Ovary (tissue), 9 donors: ENCODE results near the gene OBSCN. TPM values are rescaled to one million over a fixed set of nuclear protein-coding genes. Genes with fewer than 3 reads are reported as not detected.

Source experiments
- DNase-seq, 5 donors: peaks; one replicate each; pipeline ENCODE4 v3.0.0-alpha.2; 2019 to 2020
- H3K27ac ChIP-seq, 2 donors: fragments of 200-600 bp; one replicate each; pipeline versions ENCODE4 v1.5.1 to v1.8.0; 2019 to 2022
- H3K27me3 ChIP-seq: fragments of 200-600 bp; one replicate; pipeline ENCODE4 v1.8.0; 2022
- H3K36me3 ChIP-seq: fragments of 200-600 bp; sonication (generic); one replicate; pipeline ENCODE4 v1.5.1; 2019
- H3K4me1 ChIP-seq: one replicate; pipeline ENCODE4 v1.8.1; 2013; ENCODE audit warnings: mild to moderate bottlenecking, moderate library complexity; ENCODE audit not compliant: insufficient read depth
- H3K4me3 ChIP-seq: fragments of 200-600 bp; sonication (generic); one replicate; pipeline ENCODE4 v1.5.1; 2017
- H3K9me3 ChIP-seq, 2 donors: fragments of 200-600 bp in 1 of 2; sonication (generic) in 1 of 2; one replicate each; pipeline versions ENCODE4 v1.5.1 to v1.8.1; 2013 to 2019; ENCODE audit warnings: mild to moderate bottlenecking in 1 of 2, moderate library complexity in 1 of 2
- EP300 ChIP-seq: sonication (generic); formaldehyde crosslinking; IDR thresholded peaks from one replicate; pipeline ENCODE4 v1.6.1; 2017; ENCODE audit warnings: antibody characterized with exemption
- POLR2A ChIP-seq: fragments of 450-650 bp; IDR thresholded peaks from one replicate; pipeline ENCODE4 v1.6.1; 2017; ENCODE audit warnings: antibody characterized with exemption, mild to moderate bottlenecking, moderate library complexity
- WGBS, 3 donors: extraction: QIAGEN DNeasy Blood & Tissue Kit in 1 of 3; methylation state at CpG; one replicate each; pipeline versions ENCODE4 v1.1.5 to v1.1.7; 2013 to 2017; 5-methylcytosine and 5-hydroxymethylcytosine counted together
- intact Hi-C, 4 donors: fragments of 100-400 bp; cut with DNase I; formaldehyde crosslinking; loops; one replicate each; pipeline versions ENCODE4 v1.11.0 to v1.15.1; 2022 to 2023
- polyA plus RNA-seq, 2 donors: library from polyadenylated mRNA; stranded (reverse); fragments of 200-250 nt in 1 of 2; fragments of 350-450 nt in 1 of 2; fragmentation: Illumina TruSeq in 1 of 2; extraction: RNeasy Lipid Tissue Mini Kit (QIAGEN cat#74804) in 1 of 2; gene quantifications; one replicate each; pipeline ENCODE4 v1.2.3, GENCODE V29; 2013 to 2014
- total RNA-seq, 7 donors: library from RNA; depleted of rRNA in 2 of 7; stranded (reverse); fragments of >200 nt in 2 of 7; fragmentation: NEBNext Ultra II Directional in 3 of 7; extraction: Animal tissue kit (Norgen Biotek cat#: 25700) in 3 of 7; gene quantifications; one replicate each; pipeline versions ENCODE4 v1.1.0 to v1.2.4, GENCODE V29; 2016 to 2023
- TF ChIP-seq, protein P1 (sequence below), 3 donors: fragments of 450-650 bp in 2 of 3; fragments of 200-600 bp in 1 of 3; IDR thresholded peaks; one replicate each; pipeline versions ENCODE4 v1.5.1 to v1.8.0; 2016 to 2022; ENCODE audit warnings: antibody characterized with exemption in 3 of 3, mild to moderate bottlenecking in 1 of 3
- donor health status: DM: no; HTN: no; CAD: no; lungs with moderate emphysema.
- donor health status: DM: no; HTN: no; CAD: no.
- donor health status: Bipolar disorder and iron deficiency.
- donor health status: DM: yes; HTN: yes; CAD: no.
- donor health status: DM: no; HTN: no; CAD: no.
- donor health status: DM: yes; HTN: yes; CAD: no.

Gene OBSCN
- total and polyA plus RNA-seq, 9 donors = 3.5 to 37.1 (median 29.0) TPM

DNA sequence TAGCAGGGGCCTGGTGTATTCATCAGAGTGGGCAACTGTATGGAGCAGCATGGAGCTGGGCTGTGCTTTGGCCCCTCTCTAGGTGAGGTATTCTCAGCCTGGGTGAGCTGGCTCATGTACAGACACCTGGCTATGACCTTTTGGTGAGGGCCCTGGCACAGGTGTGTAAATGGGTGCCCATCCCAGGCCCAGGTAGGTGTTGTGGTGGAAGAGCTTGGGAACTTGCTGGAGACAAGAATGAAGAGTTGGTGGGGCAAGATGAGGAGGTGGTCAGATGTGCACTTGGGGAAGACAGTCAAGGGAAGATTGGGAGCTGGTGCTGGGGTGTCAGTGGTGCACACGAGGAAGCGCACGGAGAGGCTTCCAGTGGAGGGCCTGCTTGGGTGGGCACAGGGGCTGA is 103.2 kb downstream of the OBSCN start:
- no peaks in the 10 kb centered on the region for H3K4me1 ChIP-seq
- H3K27ac ChIP-seq = no peak overlapping the region
- peaks cover 0 to 7% of the 10 kb centered on the region in 2 donors for H3K9me3 ChIP-seq
- no peak overlapping the region for H3K4me3 ChIP-seq
- no peaks in the 10 kb centered on the region for H3K36me3 ChIP-seq
- TF ChIP-seq, protein P1, sequence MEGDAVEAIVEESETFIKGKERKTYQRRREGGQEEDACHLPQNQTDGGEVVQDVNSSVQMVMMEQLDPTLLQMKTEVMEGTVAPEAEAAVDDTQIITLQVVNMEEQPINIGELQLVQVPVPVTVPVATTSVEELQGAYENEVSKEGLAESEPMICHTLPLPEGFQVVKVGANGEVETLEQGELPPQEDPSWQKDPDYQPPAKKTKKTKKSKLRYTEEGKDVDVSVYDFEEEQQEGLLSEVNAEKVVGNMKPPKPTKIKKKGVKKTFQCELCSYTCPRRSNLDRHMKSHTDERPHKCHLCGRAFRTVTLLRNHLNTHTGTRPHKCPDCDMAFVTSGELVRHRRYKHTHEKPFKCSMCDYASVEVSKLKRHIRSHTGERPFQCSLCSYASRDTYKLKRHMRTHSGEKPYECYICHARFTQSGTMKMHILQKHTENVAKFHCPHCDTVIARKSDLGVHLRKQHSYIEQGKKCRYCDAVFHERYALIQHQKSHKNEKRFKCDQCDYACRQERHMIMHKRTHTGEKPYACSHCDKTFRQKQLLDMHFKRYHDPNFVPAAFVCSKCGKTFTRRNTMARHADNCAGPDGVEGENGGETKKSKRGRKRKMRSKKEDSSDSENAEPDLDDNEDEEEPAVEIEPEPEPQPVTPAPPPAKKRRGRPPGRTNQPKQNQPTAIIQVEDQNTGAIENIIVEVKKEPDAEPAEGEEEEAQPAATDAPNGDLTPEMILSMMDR (IDR thresholded peaks at IDR 0.05) = no peak
- TF ChIP-seq EP300 = no peak
- no peak for TF ChIP-seq POLR2A
- peak in 2 of 5 donors; percentile 2 to 7 for DNase-seq
- WGBS, 3 donors = 98% methylated on average over 3 of the region's 3 CpGs
- intact Hi-C loops = no loop called here
- no peaks in the 10 kb centered on the region for H3K27me3 ChIP-seq

DNA sequence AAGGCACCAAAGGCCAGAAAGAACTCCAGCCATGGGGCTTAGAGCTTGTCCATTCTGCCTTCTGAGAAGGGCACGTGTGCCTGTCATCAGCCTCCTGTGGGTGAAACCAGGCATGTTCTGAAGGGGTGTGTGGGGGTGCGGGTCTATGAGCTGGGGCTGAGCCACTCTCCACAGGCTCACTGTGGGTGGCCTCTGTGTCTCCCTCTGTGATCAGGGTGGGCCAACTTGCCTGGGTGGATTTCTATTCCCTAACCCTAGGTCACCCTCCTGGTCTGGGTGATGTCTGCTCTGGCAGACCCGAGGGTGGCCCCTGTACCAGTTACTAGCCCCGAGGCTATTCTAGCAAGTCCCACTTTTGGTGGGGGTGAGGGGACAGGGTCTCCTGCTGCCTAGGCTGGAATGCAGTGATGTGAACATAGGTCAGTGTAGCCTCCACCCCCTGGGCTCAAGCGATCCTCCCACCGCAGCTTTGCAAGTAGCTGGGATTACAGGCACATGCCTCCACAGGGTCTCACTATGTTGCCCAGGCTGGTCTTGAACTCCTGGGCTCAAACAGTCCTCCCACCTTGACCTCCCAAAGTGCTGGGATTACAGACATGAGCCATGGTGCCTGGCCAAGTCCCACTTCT is 104.4 kb downstream of the OBSCN start:
- DNase-seq = peak in 1 of 5 donors; percentile 4
- H3K9me3 ChIP-seq = peaks cover 0 to 7% of the 10 kb centered on the region in 2 donors
- WGBS, 3 donors = 95 to 98% (median 97%) methylated on average over 6 of the region's 6 CpGs
- no peaks in the 10 kb centered on the region for H3K27me3 ChIP-seq
- H3K4me1 ChIP-seq = no peaks in the 10 kb centered on the region
- H3K36me3 ChIP-seq = no peaks in the 10 kb centered on the region
- H3K27ac ChIP-seq = no peak overlapping the region
- no peak overlapping the region for H3K4me3 ChIP-seq
- TF ChIP-seq EP300 (no peak), POLR2A (no peak)
- TF ChIP-seq, protein P1 (IDR thresholded peaks at IDR 0.05) = no peak
- intact Hi-C loops = no loop called here

DNA sequence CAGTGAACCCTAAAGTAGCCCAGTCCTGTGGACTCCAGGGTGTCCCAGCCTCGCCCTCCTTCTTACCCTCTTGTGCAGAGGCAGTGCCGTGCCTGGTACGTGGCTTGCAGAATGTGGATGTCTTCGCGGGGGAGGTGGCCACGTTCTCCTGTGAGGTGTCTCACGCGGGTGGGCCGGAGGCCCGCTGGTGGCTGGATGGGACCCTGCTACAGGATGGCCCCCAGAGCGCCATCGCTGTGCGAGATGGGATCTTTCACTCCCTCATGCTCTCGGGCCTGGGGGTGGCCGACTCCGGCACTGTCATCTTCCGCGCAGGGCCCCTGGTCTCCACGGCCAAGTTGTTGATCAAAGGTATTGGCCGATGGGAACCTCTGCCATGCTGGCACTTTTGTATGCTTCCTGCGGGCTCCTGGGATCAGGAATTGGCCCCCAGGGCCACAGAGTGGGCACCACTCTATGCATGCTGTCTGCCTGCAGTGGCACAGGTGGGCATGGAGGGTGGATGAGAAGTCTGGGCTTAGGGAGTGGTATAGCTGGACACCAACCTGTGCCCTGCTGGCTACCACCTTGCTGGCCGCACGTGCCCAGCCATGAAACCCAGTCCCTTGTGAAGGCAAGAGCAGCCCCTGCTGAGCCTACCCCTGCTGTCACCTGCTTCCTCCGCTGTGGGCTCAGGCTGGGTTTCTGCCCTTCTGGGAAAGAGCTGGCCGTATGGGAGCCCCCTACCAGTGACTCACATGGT is 105.9 kb downstream of the OBSCN start:
- DNase-seq = peak; percentile 5 to 22 (median 10)
- Histone ChIP-seq H3K36me3 (no peaks in the 10 kb centered on the region), H3K27me3 (no peaks in the 10 kb centered on the region), H3K27ac (no peak overlapping the region), H3K4me1 (no peaks in the 10 kb centered on the region), H3K9me3 (peaks cover 0 to 7% of the 10 kb centered on the region in 2 donors), H3K4me3 (no peak overlapping the region)
- intact Hi-C loops = no loop called here
- TF ChIP-seq, protein P1 (IDR thresholded peaks at IDR 0.05) = no peak
- TF ChIP-seq EP300 (no peak), POLR2A (no peak)
- 92 to 97% (median 97%) methylated on average over 25 of the region's 25 CpGs for WGBS, 3 donors

DNA sequence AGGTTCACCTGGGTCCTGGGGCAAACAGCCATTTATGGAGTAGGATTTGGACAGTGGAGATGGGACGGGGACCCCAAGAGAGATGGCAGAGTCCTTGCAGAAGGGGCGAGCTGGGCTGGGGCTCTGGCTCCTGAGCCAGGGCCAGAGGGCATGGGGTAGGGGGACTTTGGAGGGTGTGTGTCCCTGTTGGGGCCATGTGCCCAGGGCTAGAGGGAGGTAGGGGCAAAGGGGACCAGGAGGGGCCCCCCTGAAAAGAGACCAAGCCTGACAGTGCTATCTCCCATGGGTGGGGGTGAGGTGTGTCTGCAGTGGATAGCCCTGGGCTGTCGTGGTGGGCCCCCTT is 106.4 kb downstream of the OBSCN start:
- Histone ChIP-seq H3K27ac (no peak overlapping the region), H3K4me1 (no peaks in the 10 kb centered on the region), H3K36me3 (no peaks in the 10 kb centered on the region), H3K9me3 (peaks cover 0 to 7% of the 10 kb centered on the region in 2 donors), H3K27me3 (no peaks in the 10 kb centered on the region), H3K4me3 (no peak overlapping the region)
- TF ChIP-seq, protein P1 (IDR thresholded peaks at IDR 0.05) = no peak
- TF ChIP-seq EP300 (no peak), POLR2A (no peak)
- DNase-seq = peak in 3 of 5 donors; percentile 7 to 16 (median 10)
- 74 to 84% (median 77%) methylated on average over 3 of the region's 3 CpGs for WGBS, 3 donors
- intact Hi-C loops = no loop called here
